GM13977 (cell line): Measurements from ENCODE around the gene DNAH9.

Experiments used
- DNase-seq: peaks from one replicate; pipeline ENCODE4 v3.0.0; 2012; ENCODE audit warnings: low spot score
- CTCF ChIP-seq: IDR thresholded peaks from 2 replicates; pipeline ENCODE4 v1.5.1; 2012; ENCODE audit warnings: mild to moderate bottlenecking, control low read depth; ENCODE audit not compliant: insufficient read depth; ENCODE audit errors: extremely low read depth, missing control alignments
- in situ Hi-C: fragments of 300-500 bp; cut with MboI; formaldehyde crosslinking; loops from one replicate; pipeline ENCODE4 v1.12.0; 2022; ENCODE audit warnings: low sequenced_read_pairs, low pct_unique_long_range_greater_than_20kb, mixed read lengths, inconsistent platforms; ENCODE audit not compliant: unreplicated experiment

Gene DNAH9

GRCh38 chr17:11642655-11643054 lies 44.4 kb downstream of the DNAH9 start:
- TF ChIP-seq CTCF = no peak
- in situ Hi-C loops = no loop called here
- no peak for DNase-seq

DNA sequence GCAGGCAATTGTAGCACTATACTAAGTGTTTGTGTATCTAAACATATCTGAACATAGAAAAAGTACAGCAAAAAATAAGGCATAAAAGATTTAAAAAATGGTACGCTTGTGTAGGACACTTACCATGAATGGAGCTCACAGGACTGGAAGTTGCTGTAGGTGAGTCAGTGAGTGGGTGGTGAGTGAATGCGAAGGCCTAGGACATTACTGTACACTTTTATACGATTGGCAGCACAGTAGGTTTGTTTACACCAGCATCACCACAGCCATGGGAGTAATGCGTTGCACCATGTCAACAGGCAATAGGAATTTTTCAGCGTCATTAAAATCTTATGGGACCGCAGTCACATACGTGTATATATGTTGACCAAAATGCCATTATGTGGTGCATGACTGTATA lies 45.6 kb downstream of the DNAH9 start:
- in situ Hi-C loops = no loop called here
- no peak for DNase-seq

GRCh38 chr17:11644265-11645212 lies 46.3 kb downstream of the DNAH9 start:
- TF ChIP-seq CTCF = peak; percentile 75
- peak; percentile 32 for DNase-seq
- in situ Hi-C loops = no loop called here

More for the DNA sequence above, 45.6 kb downstream of the DNAH9 start:
- TF ChIP-seq CTCF = no peak

- no peak for TF ChIP-seq CTCF
- DNase-seq = no peak
- in situ Hi-C loops = no loop called here
These were observed 47.2 kb downstream of the DNAH9 start for GRCh38 chr17:11645426-11645825.

DNA sequence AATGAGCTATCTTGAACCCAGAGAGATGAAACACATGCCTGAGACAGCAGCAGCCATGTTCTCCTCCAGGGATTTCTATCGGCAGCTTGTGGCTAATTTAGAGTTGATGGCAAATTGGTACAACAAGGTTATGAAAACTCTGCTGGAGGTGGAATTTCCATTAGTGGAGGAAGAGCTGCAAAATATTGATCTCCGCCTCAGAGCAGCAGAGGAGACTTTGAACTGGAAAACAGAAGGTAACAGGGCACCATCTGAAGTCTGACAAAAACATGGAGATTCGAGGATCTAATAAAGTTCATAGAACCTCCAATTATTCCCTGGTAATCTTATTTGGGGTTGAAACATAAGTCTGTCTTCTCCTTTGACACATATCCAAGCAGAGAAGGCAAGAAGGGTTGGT lies 52.8 kb downstream of the DNAH9 start:
- no peak for TF ChIP-seq CTCF
- DNase-seq = no peak
- in situ Hi-C loops = no loop called here

DNA sequence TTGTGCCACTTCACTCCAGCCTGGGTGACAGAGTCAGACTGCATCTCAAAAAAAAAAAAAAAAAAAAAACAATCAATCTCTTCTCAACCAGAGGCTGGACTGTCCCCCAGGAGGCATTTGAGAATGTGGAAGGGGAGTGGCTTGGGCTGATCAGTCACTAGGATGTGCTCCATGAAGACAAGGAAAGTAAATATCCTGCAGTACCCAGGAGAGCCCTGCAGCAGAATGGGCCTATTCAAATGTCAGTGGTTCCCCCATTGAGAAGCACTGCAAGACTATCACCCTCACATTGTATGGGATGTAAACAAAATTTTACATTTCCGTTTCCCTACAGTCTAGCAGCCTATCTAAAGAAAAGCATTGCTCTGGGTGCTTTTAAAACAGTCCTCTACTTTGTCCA lies 70.3 kb downstream of the DNAH9 start:
- in situ Hi-C loops = no loop called here
- DNase-seq = no peak
- no peak for TF ChIP-seq CTCF

DNA sequence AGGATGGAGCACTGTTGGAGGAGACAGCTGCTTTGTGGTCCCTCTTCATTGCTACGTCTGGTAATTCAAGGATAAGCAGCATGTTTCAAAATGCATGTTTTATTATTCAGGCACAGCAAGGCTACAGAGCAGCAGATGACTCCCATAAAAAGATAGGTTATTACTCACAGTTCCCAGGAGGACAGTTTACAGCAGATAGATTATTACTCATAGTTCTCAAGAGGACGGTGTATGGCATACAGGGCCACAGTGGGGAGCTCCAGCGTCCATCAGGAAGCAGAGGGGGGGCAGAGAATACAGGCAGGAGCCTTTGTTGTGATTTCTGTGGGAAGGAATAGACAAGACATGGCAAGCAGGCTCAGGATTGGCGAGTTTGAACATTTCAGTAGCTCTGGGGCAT lies 72.9 kb downstream of the DNAH9 start:
- TF ChIP-seq CTCF = no peak
- in situ Hi-C loops = no loop called here
- no peak for DNase-seq
